C4-2B (cell line): ENCODE data around the gene WRAP73.

Source experiments
- ZFX ChIP-seq: fragments of 450-650 bp; IDR thresholded peaks from 2 replicates; pipeline ENCODE4 v1.6.1; 2017
- TF ChIP-seq, protein P1 (sequence below): fragments of 450-650 bp; conservative IDR thresholded peaks from 2 replicates; pipeline ENCODE4 v1.5.1; 2017; ENCODE audit warnings: mild to moderate bottlenecking

DNA sequence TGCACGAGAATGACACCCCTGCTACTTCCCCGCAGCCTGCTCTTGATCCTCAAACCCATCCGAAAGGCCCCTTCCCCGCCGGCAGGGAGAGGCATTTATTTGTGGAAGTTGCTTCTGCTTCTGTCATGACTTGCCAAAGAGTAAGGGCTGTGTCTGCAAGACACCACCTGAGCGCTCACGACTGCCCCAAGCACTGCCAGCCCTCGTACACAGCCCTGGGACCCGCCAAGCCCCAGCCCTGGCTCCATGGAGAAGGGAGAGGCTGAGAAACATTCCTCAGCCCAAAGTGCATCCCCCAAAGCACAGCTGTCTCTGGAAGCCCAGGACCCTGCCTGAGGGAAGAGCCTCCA lies 31.4 kb downstream of the WRAP73 start:
- TF ChIP-seq, protein P1, sequence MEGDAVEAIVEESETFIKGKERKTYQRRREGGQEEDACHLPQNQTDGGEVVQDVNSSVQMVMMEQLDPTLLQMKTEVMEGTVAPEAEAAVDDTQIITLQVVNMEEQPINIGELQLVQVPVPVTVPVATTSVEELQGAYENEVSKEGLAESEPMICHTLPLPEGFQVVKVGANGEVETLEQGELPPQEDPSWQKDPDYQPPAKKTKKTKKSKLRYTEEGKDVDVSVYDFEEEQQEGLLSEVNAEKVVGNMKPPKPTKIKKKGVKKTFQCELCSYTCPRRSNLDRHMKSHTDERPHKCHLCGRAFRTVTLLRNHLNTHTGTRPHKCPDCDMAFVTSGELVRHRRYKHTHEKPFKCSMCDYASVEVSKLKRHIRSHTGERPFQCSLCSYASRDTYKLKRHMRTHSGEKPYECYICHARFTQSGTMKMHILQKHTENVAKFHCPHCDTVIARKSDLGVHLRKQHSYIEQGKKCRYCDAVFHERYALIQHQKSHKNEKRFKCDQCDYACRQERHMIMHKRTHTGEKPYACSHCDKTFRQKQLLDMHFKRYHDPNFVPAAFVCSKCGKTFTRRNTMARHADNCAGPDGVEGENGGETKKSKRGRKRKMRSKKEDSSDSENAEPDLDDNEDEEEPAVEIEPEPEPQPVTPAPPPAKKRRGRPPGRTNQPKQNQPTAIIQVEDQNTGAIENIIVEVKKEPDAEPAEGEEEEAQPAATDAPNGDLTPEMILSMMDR = no peak
- no peak for TF ChIP-seq ZFX
